ENCODE results near the gene DCP2. TPM values are rescaled to one million over a fixed set of nuclear protein-coding genes. Genes with fewer than 3 reads are reported as not detected.
A peak's percentile ranks its signal among the peaks of the same experiment; 100 is the strongest.

Gene DCP2
- total RNA-seq, 1 donor from 2014 or later, result 39.7 TPM

DNA sequence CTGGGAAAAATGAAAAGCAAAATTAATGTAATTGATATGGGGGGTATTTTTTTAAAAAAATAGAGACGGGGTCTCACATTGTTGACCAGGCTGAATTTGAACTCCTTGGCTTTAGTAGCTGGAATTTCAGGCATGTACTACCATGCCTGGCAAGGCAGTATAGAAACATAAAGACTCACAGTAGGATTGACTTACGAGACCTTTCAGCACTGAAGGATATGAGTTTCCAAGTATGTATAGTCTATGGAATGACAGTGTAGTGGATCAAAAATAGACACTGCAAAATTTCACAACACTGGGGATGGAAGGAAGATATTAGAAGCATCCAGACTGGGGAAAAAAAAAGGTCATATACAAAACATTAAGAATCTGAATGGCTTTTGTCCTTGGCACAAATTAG lies 6.8 kb downstream of the DCP2 start:
- Mint-ChIP-seq H3K4me1 (ENCODE audit: unreplicated experiment) (peaks cover 44% of the 10 kb centered on the region), H3K27ac (ENCODE audit: unreplicated experiment) (peak overlapping the region; percentile 55), H3K36me3 (ENCODE audit: unreplicated experiment) (peaks cover 13% of the 10 kb centered on the region), H3K27me3 (ENCODE audit: unreplicated experiment) (no peaks in the 10 kb centered on the region), H3K9me3 (ENCODE audit: unreplicated experiment) (no peaks in the 10 kb centered on the region), H3K4me3 (ENCODE audit: unreplicated experiment) (no peak overlapping the region)
- TF ChIP-seq, protein P1, sequence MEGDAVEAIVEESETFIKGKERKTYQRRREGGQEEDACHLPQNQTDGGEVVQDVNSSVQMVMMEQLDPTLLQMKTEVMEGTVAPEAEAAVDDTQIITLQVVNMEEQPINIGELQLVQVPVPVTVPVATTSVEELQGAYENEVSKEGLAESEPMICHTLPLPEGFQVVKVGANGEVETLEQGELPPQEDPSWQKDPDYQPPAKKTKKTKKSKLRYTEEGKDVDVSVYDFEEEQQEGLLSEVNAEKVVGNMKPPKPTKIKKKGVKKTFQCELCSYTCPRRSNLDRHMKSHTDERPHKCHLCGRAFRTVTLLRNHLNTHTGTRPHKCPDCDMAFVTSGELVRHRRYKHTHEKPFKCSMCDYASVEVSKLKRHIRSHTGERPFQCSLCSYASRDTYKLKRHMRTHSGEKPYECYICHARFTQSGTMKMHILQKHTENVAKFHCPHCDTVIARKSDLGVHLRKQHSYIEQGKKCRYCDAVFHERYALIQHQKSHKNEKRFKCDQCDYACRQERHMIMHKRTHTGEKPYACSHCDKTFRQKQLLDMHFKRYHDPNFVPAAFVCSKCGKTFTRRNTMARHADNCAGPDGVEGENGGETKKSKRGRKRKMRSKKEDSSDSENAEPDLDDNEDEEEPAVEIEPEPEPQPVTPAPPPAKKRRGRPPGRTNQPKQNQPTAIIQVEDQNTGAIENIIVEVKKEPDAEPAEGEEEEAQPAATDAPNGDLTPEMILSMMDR (IDR thresholded peaks at IDR 0.05), result no peak
- no peak for DNase-seq (ENCODE audit: extremely low spot score, unreplicated experiment)

DNA sequence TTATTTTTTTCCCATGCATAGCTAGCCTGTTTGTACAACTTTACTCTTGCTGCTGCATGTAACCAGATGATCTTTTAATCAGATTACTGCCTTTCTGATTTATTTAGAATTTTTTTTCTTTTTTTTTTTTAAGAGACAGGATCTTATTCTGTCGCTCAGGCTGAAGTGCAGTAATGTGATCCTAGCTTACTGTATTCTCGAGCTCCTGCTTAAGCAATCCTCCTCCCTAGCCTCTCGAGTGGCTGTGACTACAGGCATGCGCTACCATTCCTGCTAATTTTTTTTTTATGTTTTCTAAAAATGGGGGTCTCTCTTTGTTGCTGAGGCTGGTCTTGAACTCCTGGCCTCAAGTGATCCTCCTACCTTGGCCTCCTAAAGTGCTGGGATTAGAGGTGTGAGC lies 9.6 kb downstream of the DCP2 start:
- Mint-ChIP-seq H3K27me3 (ENCODE audit: unreplicated experiment) (no peaks in the 10 kb centered on the region), H3K4me3 (ENCODE audit: unreplicated experiment) (no peak overlapping the region), H3K4me1 (ENCODE audit: unreplicated experiment) (peaks cover 23% of the 10 kb centered on the region), H3K36me3 (ENCODE audit: unreplicated experiment) (peaks cover 19% of the 10 kb centered on the region), H3K9me3 (ENCODE audit: unreplicated experiment) (no peaks in the 10 kb centered on the region), H3K27ac (ENCODE audit: unreplicated experiment) (no peak overlapping the region)
- TF ChIP-seq, protein P1 (IDR thresholded peaks at IDR 0.05), result no peak
- DNase-seq (ENCODE audit: extremely low spot score, unreplicated experiment), result no peak

DNA sequence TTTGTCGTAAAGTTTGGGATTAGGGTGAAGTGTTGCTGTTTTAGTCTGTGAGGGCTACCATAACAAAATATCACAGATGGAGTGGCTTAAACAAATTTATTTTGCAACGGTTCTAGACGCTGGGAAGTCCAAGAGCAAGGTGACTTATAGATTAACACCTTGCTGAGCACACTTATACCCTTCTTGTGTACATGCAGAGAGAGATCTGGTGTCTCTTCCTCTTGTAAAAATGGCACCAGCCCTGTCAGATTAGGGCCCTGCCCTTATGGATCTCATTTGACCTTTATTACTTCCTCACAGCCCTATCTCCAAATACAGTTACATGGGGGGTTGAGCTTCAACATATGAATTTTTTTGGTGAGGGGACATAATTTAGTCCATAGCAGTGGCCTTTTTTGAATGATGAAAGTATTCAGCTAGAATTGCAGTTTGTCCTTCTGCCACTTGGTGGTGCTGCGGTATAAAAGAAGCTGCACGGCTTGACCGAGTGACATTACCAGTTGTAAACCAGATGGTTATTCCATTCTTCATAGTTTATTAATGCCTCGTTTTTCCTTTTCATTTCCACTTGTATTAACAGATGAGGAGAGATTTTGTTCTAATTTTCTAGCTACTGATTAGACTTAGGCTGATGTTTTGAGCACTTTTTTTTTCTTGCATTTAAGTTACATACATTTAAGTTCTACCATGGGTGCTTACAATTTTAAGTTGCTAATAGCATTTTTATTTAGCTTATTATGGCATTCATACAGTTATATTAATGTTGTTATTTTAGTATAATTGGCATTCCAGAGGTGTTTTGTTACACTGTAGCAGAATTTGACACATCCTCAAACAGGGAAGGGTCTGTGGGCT lies 19.4 kb downstream of the DCP2 start:
- peak overlapping the region; percentile 35 for H3K27ac Mint-ChIP-seq (ENCODE audit: unreplicated experiment)
- no peak overlapping the region for H3K4me3 Mint-ChIP-seq (ENCODE audit: unreplicated experiment)

DNA sequence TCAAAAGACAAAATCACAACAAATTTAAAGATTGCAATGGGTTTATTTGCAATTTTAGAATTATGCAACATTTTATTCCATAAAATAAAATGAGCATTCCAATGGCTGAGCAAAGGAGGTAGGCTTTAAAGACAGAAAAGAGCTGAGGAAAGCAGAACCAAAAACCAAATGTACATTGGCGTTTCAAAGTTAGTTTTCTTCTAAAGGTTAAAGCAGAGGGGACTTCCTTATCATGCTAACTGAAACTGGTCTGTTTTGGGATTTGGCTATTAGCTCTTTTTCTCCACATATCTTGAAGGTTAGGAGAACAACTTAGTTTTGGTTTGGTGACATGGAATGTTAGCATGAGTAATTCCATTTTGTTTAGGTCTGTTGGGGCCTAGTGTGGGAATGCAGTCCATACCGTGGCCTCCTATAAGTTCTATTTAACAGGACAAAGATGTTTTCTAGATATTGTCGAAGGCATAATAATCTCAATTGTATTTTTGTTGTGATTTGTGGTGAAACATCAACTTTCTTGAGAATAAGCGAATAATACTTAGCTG lies 20.3 kb downstream of the DCP2 start:
- TF ChIP-seq, protein P1 (IDR thresholded peaks at IDR 0.05), result no peak
- Mint-ChIP-seq H3K4me3 (ENCODE audit: unreplicated experiment) (no peak overlapping the region), H3K27ac (ENCODE audit: unreplicated experiment) (no peak overlapping the region), H3K4me1 (ENCODE audit: unreplicated experiment) (peaks cover 6% of the 10 kb centered on the region), H3K36me3 (ENCODE audit: unreplicated experiment) (peaks cover 25% of the 10 kb centered on the region), H3K27me3 (ENCODE audit: unreplicated experiment) (no peaks in the 10 kb centered on the region), H3K9me3 (ENCODE audit: unreplicated experiment) (no peaks in the 10 kb centered on the region)
- no peak for DNase-seq (ENCODE audit: extremely low spot score, unreplicated experiment)

More for the DNA sequence above, 19.4 kb downstream of the DCP2 start:
- Mint-ChIP-seq H3K4me1 (ENCODE audit: unreplicated experiment) (peaks cover 6% of the 10 kb centered on the region), H3K27me3 (ENCODE audit: unreplicated experiment) (no peaks in the 10 kb centered on the region), H3K9me3 (ENCODE audit: unreplicated experiment) (no peaks in the 10 kb centered on the region), H3K36me3 (ENCODE audit: unreplicated experiment) (peaks cover 22% of the 10 kb centered on the region)
- TF ChIP-seq, protein P1 (IDR thresholded peaks at IDR 0.05), result peak; percentile 94
- DNase-seq (ENCODE audit: extremely low spot score, unreplicated experiment), result peak; percentile 89

DNA sequence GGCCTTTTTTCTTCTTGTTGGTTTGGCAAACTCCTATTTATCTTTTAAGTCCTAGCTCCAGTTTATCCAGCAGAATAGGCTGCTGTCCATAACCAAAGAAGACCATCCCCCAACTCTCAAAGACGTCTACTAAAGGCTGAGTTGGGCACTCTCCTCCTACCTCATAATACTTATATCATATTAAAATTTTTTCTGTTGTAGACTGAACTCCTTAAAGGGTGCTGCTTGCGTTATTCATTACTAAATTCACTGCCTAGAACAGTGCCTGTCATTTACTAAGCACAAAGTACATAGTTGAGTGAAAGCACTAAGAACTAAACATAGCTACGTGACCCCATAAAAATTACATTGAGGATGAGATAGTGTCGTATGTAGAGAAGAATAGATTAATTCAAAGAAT lies 21.7 kb downstream of the DCP2 start:
- H3K27me3 Mint-ChIP-seq (ENCODE audit: unreplicated experiment), result no peaks in the 10 kb centered on the region
- H3K36me3 Mint-ChIP-seq (ENCODE audit: unreplicated experiment), result peaks cover 26% of the 10 kb centered on the region
- no peak overlapping the region for H3K4me3 Mint-ChIP-seq (ENCODE audit: unreplicated experiment)
- TF ChIP-seq, protein P1 (IDR thresholded peaks at IDR 0.05), result no peak
- no peak overlapping the region for H3K27ac Mint-ChIP-seq (ENCODE audit: unreplicated experiment)
- DNase-seq (ENCODE audit: extremely low spot score, unreplicated experiment), result no peak
- H3K9me3 Mint-ChIP-seq (ENCODE audit: unreplicated experiment), result no peaks in the 10 kb centered on the region
- H3K4me1 Mint-ChIP-seq (ENCODE audit: unreplicated experiment), result peaks cover 6% of the 10 kb centered on the region

All from osteocyte (in vitro differentiated cells).